Measurements from ENCODE around the gene PLD1.
A peak's percentile ranks its signal among the peaks of the same experiment; 100 is the strongest.
"Not testable (repeated sequence)": the region's sequence is repeated elsewhere in the genome, so short reads cannot be mapped to it uniquely, and the experiment has no call there.

Gene PLD1

GRCh38 chr3:171769461-171769860 lies 40.8 kb downstream of the PLD1 start:
- DNase-seq (ENCODE audit: low read depth): no peak

- DNase-seq (ENCODE audit: low read depth): no peak
These were observed 41.3 kb downstream of the PLD1 start for GRCh38 chr3:171768986-171769385.

GRCh38 chr3:171768281-171768900 lies 41.9 kb downstream of the PLD1 start:
- DNase-seq (ENCODE audit: low read depth): no peak

- no peak for DNase-seq (ENCODE audit: low read depth)
These were observed 44.8 kb downstream of the PLD1 start for GRCh38 chr3:171765511-171765887.

GRCh38 chr3:171763392-171763791 lies 46.9 kb downstream of the PLD1 start:
- DNase-seq (ENCODE audit: low read depth): no peak

- no peak for DNase-seq (ENCODE audit: low read depth)
These were observed 49.8 kb downstream of the PLD1 start for GRCh38 chr3:171760477-171760876.

GRCh38 chr3:171758109-171758508 lies 52.2 kb downstream of the PLD1 start:
- DNase-seq (ENCODE audit: low read depth): no peak

GRCh38 chr3:171757361-171758034 lies 52.8 kb downstream of the PLD1 start:
- DNase-seq (ENCODE audit: low read depth): no peak

GRCh38 chr3:171755656-171756055 lies 54.6 kb downstream of the PLD1 start:
- DNase-seq (ENCODE audit: low read depth): no peak

- DNase-seq (ENCODE audit: low read depth): no peak
These were observed 55.2 kb downstream of the PLD1 start for GRCh38 chr3:171755015-171755589.

- DNase-seq (ENCODE audit: low read depth): peak; percentile 69
These were observed 56.4 kb downstream of the PLD1 start for GRCh38 chr3:171753665-171754408.

- DNase-seq (ENCODE audit: low read depth): no peak
These were observed 57.2 kb downstream of the PLD1 start for GRCh38 chr3:171753025-171753472.

- no peak for DNase-seq (ENCODE audit: low read depth)
These were observed 58.0 kb downstream of the PLD1 start for GRCh38 chr3:171752329-171752728.

- DNase-seq (ENCODE audit: low read depth): no peak
These were observed 61.2 kb downstream of the PLD1 start for GRCh38 chr3:171749124-171749523.

- DNase-seq (ENCODE audit: low read depth): no peak
These were observed 62.0 kb downstream of the PLD1 start for GRCh38 chr3:171748064-171748924.

- no peak for DNase-seq (ENCODE audit: low read depth)
These were observed 62.9 kb downstream of the PLD1 start for GRCh38 chr3:171747223-171747920.

GRCh38 chr3:171746320-171747222 lies 63.7 kb downstream of the PLD1 start:
- not testable (repeated sequence) for DNase-seq (ENCODE audit: low read depth)

- no peak for DNase-seq (ENCODE audit: low read depth)
These were observed 64.5 kb downstream of the PLD1 start for GRCh38 chr3:171745577-171746319.

- no peak for DNase-seq (ENCODE audit: low read depth)
These were observed 66.0 kb downstream of the PLD1 start for GRCh38 chr3:171744158-171744741.

All from ELR (cell line).